Kidney (tissue), 14 donors: ENCODE results near the gene LPCAT3. TPM values are rescaled to one million over a fixed set of nuclear protein-coding genes. Genes with fewer than 3 reads are reported as not detected.

ENCODE experiments used
- DNase-seq, 5 donors: peaks; one replicate each; pipeline ENCODE4 v3.0.0-alpha.2; 2013 to 2020
- FAIRE-seq: peaks from 2 replicates; lab custom pipeline; 2012; peaks lifted over from hg19 to GRCh38; lab: Jason Lieb, UNC
- H3K27ac ChIP-seq, 2 donors: one replicate each; pipeline ENCODE4 v1.7.0; 2013; ENCODE audit warnings: low read depth in 2 of 2, low read length in 2 of 2, inconsistent platforms in 1 of 2
- H3K27me3 ChIP-seq: one replicate; pipeline ENCODE4 v1.7.1; 2013; ENCODE audit warnings: low read length, inconsistent platforms; ENCODE audit not compliant: control insufficient read depth, insufficient read depth
- H3K36me3 ChIP-seq, 3 donors: one replicate each; pipeline versions ENCODE4 v1.7.0 to v1.7.1; 2013; ENCODE audit warnings: low read length in 3 of 3, control low read depth in 1 of 3, inconsistent platforms in 1 of 3; ENCODE audit not compliant: insufficient read depth in 3 of 3, control insufficient read depth in 2 of 3
- H3K4me1 ChIP-seq, 3 donors: one replicate each; pipeline versions ENCODE4 v1.7.0 to v1.7.1; 2013; ENCODE audit warnings: low read length in 3 of 3, inconsistent platforms in 1 of 3, low read depth in 1 of 3; ENCODE audit not compliant: control insufficient read depth in 2 of 3, insufficient read depth in 2 of 3
- H3K4me3 ChIP-seq, 3 donors: one replicate each; pipeline versions ENCODE4 v1.7.0 to v1.8.1; 2013; ENCODE audit warnings: low read length in 3 of 3, control low read depth in 1 of 3, inconsistent platforms in 1 of 3
- H3K9ac ChIP-seq, 3 donors: one replicate each; pipeline versions ENCODE4 v1.7.0 to v1.7.1; 2013; ENCODE audit warnings: low read length in 3 of 3, control low read depth in 1 of 3, inconsistent platforms in 1 of 3
- H3K9me3 ChIP-seq, 3 donors: one replicate each; pipeline versions ENCODE4 v1.7.0 to v1.7.1; 2013; ENCODE audit warnings: low read length in 3 of 3, control low read depth in 1 of 3, inconsistent platforms in 1 of 3; ENCODE audit not compliant: control insufficient read depth in 2 of 3, insufficient read depth in 1 of 3
- CTCF ChIP-seq: IDR thresholded peaks from 3 replicates; pipeline ENCODE4 v1.5.1; 2012; ENCODE audit warnings: mild to moderate bottlenecking, moderate library complexity, borderline replicate concordance; ENCODE audit not compliant: insufficient read depth; ENCODE audit errors: extremely low read depth
- intact Hi-C: fragments of 100-400 bp; cut with DNase I; formaldehyde crosslinking; loops from one replicate; pipeline ENCODE4 v1.11.1; 2022
- polyA plus RNA-seq: library from polyadenylated mRNA; stranded (reverse); fragments of 350-450 nt; fragmentation: Illumina TruSeq; extraction: RNeasy Lipid Tissue Mini Kit (QIAGEN cat#74804); gene quantifications from one replicate; pipeline ENCODE4 v1.2.3, GENCODE V29; 2014; ENCODE audit warnings: low read depth, low replicate concordance; ENCODE audit not compliant: insufficient read depth
- total RNA-seq: library from RNA; stranded (reverse); fragmentation: NEBNext Ultra II Directional; extraction: Animal tissue kit (Norgen Biotek cat#: 25700); gene quantifications from one replicate; pipeline ENCODE4 v1.2.1, GENCODE V29; 2021
- donor health status: control.
- donor health status: control.
- donor health status: control.
- donor health status: control.
- donor health status: control.
- donor health status: DM: yes; HTN: yes; CAD: no.
- donor health status: Normal renal cell carcinoma (clear cell type).

LPCAT3 gene
- total and polyA plus RNA-seq, 2 donors from 2014 or later = 59.2 to 77.8 TPM

GRCh38 chr12:6960593-6961277 is 57.5 kb downstream of the LPCAT3 start:
- intact Hi-C loops = no loop called here
- DNase-seq (peak in 1 of 5 donors; percentile 47), FAIRE-seq (no peak)
- TF ChIP-seq CTCF = no peak
- H3K9ac ChIP-seq = no peak overlapping the region
- no peak overlapping the region for H3K4me3 ChIP-seq
- peak overlapping the region; percentile 0 to 80 for H3K27ac ChIP-seq
- no peaks in the 10 kb centered on the region for H3K27me3 ChIP-seq
- no peaks in the 10 kb centered on the region for H3K9me3 ChIP-seq
- peaks cover 0 to 26% (median 13%) of the 10 kb centered on the region in 3 donors for H3K4me1 ChIP-seq
- peaks cover 0 to 11% (median 2%) of the 10 kb centered on the region in 3 donors for H3K36me3 ChIP-seq

- peak overlapping the region in 1 of 2 donors; percentile 51 for H3K27ac ChIP-seq
- FAIRE-seq = no peak
- H3K9me3 ChIP-seq = no peaks in the 10 kb centered on the region
- intact Hi-C loops = no loop called here
- no peak for TF ChIP-seq CTCF
- H3K4me3 ChIP-seq = no peak overlapping the region
- H3K9ac ChIP-seq = no peak overlapping the region
- H3K4me1 ChIP-seq = peaks cover 0 to 26% (median 9%) of the 10 kb centered on the region in 3 donors
- no peaks in the 10 kb centered on the region for H3K27me3 ChIP-seq
- H3K36me3 ChIP-seq = peaks cover 0 to 5% (median 0%) of the 10 kb centered on the region in 3 donors
- peak in 1 of 5 donors; percentile 48 for DNase-seq
Observed at GRCh38 chr12:6959805-6960592, 58.3 kb downstream of the LPCAT3 start.

- H3K4me1 ChIP-seq = peaks cover 0 to 23% (median 9%) of the 10 kb centered on the region in 3 donors
- no peaks in the 10 kb centered on the region for H3K27me3 ChIP-seq
- FAIRE-seq (no peak), DNase-seq (peak in 1 of 5 donors; percentile 39)
- H3K36me3 ChIP-seq = peaks cover 0 to 5% (median 0%) of the 10 kb centered on the region in 3 donors
- TF ChIP-seq CTCF = no peak
- H3K9ac ChIP-seq = peak overlapping the region in 1 of 3 donors; percentile 34
- peak overlapping the region in 1 of 3 donors; percentile 21 for H3K4me3 ChIP-seq
- peak overlapping the region; percentile 51 to 63 for H3K27ac ChIP-seq
- intact Hi-C loops = no loop called here
- no peaks in the 10 kb centered on the region for H3K9me3 ChIP-seq
Observed at GRCh38 chr12:6959058-6959804, 59.0 kb downstream of the LPCAT3 start.
